ENCODE measurements around the gene TXLNB. TPM values are rescaled to one million over a fixed set of nuclear protein-coding genes. Genes with fewer than 3 reads are reported as not detected.

Gene TXLNB
- total and polyA plus RNA-seq, 4 donors: 0.15 to 0.23 (median 0.17) TPM; not detected in 1

DNA sequence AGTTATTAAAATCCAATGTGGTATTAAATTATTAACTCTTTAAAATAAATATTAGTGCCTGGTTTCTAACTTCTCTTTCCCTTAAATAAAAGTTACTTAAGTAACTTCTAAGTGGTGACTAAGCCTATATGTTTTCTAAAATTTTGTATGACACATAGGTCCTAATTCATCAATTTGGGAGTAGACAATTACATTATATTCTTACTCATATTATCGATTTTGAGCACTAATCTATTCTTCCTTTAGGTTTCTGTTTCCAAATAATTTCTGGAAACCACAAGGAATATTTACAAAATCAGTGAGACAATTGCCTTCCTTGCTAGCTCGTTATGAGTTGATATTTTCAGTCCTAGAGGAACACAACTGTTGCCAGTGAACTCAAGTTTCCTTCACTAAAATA lies 28.3 kb upstream of the TXLNB start:
- Histone ChIP-seq H3K27me3 (ENCODE audit: control insufficient read depth in 4 of 4, insufficient read depth in 4 of 4, low read length in 3 of 4) (no peaks in the 10 kb centered on the region), H3K27ac (ENCODE audit: low read depth in 1 of 2, low read length in 2 of 2) (no peak overlapping the region), H3K36me3 (ENCODE audit: control insufficient read depth in 4 of 4, insufficient read depth in 3 of 4, low read depth in 1 of 4, low read length in 3 of 4) (no peaks in the 10 kb centered on the region), H3K4me3 (ENCODE audit: low read depth in 1 of 3, low read length in 3 of 3) (no peak overlapping the region), H3K4me1 (ENCODE audit: control insufficient read depth in 4 of 4, insufficient read depth in 4 of 4, low read length in 3 of 4) (no peaks in the 10 kb centered on the region), H3K9me3 (ENCODE audit: control insufficient read depth in 4 of 4, low read length in 3 of 4) (no peaks in the 10 kb centered on the region), H3K9ac (ENCODE audit: low read depth in 1 of 2, low read length in 2 of 2) (no peak overlapping the region)
- TF ChIP-seq NR2F2 (IDR thresholded peaks at IDR 0.05) (no peak), HNF4G (IDR thresholded peaks at IDR 0.05) (no peak), YY1 (IDR thresholded peaks at IDR 0.05) (no peak), TAF1 (conservative IDR thresholded peaks at IDR 0.05) (no peak), GABPA (IDR thresholded peaks at IDR 0.05 in 1 of 2, conservative IDR thresholded peaks at IDR 0.05 in 1 of 2) (no peak), HNF4A (conservative IDR thresholded peaks at IDR 0.05) (no peak), EGR1 (IDR thresholded peaks at IDR 0.05; ENCODE audit: low read depth in 2 of 2) (no peak), FOXA1 (IDR thresholded peaks at IDR 0.05) (no peak), RXRA (IDR thresholded peaks at IDR 0.05) (no peak), JUND (IDR thresholded peaks at IDR 0.05) (no peak), SP1 (IDR thresholded peaks at IDR 0.05) (no peak)
- TF ChIP-seq, protein P1, sequence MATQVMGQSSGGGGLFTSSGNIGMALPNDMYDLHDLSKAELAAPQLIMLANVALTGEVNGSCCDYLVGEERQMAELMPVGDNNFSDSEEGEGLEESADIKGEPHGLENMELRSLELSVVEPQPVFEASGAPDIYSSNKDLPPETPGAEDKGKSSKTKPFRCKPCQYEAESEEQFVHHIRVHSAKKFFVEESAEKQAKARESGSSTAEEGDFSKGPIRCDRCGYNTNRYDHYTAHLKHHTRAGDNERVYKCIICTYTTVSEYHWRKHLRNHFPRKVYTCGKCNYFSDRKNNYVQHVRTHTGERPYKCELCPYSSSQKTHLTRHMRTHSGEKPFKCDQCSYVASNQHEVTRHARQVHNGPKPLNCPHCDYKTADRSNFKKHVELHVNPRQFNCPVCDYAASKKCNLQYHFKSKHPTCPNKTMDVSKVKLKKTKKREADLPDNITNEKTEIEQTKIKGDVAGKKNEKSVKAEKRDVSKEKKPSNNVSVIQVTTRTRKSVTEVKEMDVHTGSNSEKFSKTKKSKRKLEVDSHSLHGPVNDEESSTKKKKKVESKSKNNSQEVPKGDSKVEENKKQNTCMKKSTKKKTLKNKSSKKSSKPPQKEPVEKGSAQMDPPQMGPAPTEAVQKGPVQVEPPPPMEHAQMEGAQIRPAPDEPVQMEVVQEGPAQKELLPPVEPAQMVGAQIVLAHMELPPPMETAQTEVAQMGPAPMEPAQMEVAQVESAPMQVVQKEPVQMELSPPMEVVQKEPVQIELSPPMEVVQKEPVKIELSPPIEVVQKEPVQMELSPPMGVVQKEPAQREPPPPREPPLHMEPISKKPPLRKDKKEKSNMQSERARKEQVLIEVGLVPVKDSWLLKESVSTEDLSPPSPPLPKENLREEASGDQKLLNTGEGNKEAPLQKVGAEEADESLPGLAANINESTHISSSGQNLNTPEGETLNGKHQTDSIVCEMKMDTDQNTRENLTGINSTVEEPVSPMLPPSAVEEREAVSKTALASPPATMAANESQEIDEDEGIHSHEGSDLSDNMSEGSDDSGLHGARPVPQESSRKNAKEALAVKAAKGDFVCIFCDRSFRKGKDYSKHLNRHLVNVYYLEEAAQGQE (IDR thresholded peaks at IDR 0.05): no peak
- TF ChIP-seq, protein P2, sequence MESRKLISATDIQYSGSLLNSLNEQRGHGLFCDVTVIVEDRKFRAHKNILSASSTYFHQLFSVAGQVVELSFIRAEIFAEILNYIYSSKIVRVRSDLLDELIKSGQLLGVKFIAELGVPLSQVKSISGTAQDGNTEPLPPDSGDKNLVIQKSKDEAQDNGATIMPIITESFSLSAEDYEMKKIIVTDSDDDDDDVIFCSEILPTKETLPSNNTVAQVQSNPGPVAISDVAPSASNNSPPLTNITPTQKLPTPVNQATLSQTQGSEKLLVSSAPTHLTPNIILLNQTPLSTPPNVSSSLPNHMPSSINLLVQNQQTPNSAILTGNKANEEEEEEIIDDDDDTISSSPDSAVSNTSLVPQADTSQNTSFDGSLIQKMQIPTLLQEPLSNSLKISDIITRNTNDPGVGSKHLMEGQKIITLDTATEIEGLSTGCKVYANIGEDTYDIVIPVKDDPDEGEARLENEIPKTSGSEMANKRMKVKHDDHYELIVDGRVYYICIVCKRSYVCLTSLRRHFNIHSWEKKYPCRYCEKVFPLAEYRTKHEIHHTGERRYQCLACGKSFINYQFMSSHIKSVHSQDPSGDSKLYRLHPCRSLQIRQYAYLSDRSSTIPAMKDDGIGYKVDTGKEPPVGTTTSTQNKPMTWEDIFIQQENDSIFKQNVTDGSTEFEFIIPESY (IDR thresholded peaks at IDR 0.05): no peak
- TF ChIP-seq, protein P3, sequence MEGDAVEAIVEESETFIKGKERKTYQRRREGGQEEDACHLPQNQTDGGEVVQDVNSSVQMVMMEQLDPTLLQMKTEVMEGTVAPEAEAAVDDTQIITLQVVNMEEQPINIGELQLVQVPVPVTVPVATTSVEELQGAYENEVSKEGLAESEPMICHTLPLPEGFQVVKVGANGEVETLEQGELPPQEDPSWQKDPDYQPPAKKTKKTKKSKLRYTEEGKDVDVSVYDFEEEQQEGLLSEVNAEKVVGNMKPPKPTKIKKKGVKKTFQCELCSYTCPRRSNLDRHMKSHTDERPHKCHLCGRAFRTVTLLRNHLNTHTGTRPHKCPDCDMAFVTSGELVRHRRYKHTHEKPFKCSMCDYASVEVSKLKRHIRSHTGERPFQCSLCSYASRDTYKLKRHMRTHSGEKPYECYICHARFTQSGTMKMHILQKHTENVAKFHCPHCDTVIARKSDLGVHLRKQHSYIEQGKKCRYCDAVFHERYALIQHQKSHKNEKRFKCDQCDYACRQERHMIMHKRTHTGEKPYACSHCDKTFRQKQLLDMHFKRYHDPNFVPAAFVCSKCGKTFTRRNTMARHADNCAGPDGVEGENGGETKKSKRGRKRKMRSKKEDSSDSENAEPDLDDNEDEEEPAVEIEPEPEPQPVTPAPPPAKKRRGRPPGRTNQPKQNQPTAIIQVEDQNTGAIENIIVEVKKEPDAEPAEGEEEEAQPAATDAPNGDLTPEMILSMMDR (IDR thresholded peaks at IDR 0.05; ENCODE audit: low read depth, low read length, missing input control): no peak
- no peak for DNase-seq (ENCODE audit: low spot score)
- WGBS: 69% methylated on average over 2 of the region's 2 CpGs

DNA sequence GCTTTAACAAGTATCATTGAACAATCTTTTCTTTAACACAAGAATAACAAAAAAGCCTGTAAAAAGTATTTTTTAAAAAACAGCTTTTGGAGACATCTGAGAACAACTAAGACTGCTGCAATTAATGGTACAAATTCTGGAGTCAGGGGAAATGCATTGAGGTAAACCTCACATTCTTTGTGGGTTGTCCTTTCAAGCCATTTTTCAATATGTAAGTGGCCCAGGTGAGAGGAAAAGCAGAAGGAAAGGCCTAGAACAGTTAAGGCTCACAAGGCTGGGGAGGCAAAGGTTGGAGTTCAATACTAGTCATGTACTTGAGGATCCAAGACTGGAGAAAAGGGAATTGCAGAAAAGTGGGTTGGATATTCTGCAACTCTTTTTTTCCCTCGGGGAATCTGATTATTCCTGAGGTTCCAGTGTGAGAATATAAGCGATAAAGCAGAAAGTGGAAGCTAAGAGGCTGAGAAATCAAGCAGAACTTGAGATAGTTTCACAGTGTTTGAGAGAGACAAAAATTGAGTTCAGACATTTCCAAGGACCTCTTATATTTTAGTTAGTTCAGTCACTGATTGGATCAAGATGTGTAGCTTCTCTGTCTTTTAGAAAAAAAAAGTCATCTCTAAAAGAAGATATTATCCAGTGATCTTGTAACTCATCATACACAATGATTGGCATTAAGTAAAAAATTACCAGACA lies 25.0 kb upstream of the TXLNB start:
- WGBS: 86% methylated on average over 2 of the region's 2 CpGs
- no peaks in the 10 kb centered on the region for H3K36me3 ChIP-seq (ENCODE audit: control insufficient read depth in 4 of 4, insufficient read depth in 3 of 4, low read depth in 1 of 4, low read length in 3 of 4)
- TF ChIP-seq YY1 (IDR thresholded peaks at IDR 0.05) (no peak), RXRA (IDR thresholded peaks at IDR 0.05) (no peak), NR2F2 (IDR thresholded peaks at IDR 0.05) (no peak), FOXA1 (IDR thresholded peaks at IDR 0.05) (no peak), FOXA2 (IDR thresholded peaks at IDR 0.05) (no peak)
- TF ChIP-seq, protein P4, sequence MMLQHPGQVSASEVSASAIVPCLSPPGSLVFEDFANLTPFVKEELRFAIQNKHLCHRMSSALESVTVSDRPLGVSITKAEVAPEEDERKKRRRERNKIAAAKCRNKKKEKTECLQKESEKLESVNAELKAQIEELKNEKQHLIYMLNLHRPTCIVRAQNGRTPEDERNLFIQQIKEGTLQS (IDR thresholded peaks at IDR 0.05): no peak
- TF ChIP-seq, protein P5, sequence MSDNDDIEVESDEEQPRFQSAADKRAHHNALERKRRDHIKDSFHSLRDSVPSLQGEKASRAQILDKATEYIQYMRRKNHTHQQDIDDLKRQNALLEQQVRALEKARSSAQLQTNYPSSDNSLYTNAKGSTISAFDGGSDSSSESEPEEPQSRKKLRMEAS (IDR thresholded peaks at IDR 0.05): no peak
- H3K9ac ChIP-seq (ENCODE audit: low read depth in 1 of 2, low read length in 2 of 2): no peak overlapping the region
- no peaks in the 10 kb centered on the region for H3K4me1 ChIP-seq (ENCODE audit: control insufficient read depth in 4 of 4, insufficient read depth in 4 of 4, low read length in 3 of 4)
- H3K9me3 ChIP-seq (ENCODE audit: control insufficient read depth in 4 of 4, low read length in 3 of 4): no peaks in the 10 kb centered on the region
- no peak overlapping the region for H3K4me3 ChIP-seq (ENCODE audit: low read depth in 1 of 3, low read length in 3 of 3)
- H3K27me3 ChIP-seq (ENCODE audit: control insufficient read depth in 4 of 4, insufficient read depth in 4 of 4, low read length in 3 of 4): no peaks in the 10 kb centered on the region
- no peak overlapping the region for H3K27ac ChIP-seq (ENCODE audit: low read depth in 1 of 2, low read length in 2 of 2)
- no peak for DNase-seq (ENCODE audit: low spot score)

Measured in liver (tissue), 9 donors.